ENCODE measurements around the gene MBD1. TPM values are rescaled to one million over a fixed set of nuclear protein-coding genes. Genes with fewer than 3 reads are reported as not detected.
A peak's percentile ranks its signal among the peaks of the same experiment; 100 is the strongest.
"Not testable (repeated sequence)": the region's sequence is repeated elsewhere in the genome, so short reads cannot be mapped to it uniquely, and the experiment has no call there.

The MBD1 gene, protein sequence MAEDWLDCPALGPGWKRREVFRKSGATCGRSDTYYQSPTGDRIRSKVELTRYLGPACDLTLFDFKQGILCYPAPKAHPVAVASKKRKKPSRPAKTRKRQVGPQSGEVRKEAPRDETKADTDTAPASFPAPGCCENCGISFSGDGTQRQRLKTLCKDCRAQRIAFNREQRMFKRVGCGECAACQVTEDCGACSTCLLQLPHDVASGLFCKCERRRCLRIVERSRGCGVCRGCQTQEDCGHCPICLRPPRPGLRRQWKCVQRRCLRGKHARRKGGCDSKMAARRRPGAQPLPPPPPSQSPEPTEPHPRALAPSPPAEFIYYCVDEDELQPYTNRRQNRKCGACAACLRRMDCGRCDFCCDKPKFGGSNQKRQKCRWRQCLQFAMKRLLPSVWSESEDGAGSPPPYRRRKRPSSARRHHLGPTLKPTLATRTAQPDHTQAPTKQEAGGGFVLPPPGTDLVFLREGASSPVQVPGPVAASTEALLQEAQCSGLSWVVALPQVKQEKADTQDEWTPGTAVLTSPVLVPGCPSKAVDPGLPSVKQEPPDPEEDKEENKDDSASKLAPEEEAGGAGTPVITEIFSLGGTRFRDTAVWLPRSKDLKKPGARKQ
- 33.6 TPM for total RNA-seq

DNA sequence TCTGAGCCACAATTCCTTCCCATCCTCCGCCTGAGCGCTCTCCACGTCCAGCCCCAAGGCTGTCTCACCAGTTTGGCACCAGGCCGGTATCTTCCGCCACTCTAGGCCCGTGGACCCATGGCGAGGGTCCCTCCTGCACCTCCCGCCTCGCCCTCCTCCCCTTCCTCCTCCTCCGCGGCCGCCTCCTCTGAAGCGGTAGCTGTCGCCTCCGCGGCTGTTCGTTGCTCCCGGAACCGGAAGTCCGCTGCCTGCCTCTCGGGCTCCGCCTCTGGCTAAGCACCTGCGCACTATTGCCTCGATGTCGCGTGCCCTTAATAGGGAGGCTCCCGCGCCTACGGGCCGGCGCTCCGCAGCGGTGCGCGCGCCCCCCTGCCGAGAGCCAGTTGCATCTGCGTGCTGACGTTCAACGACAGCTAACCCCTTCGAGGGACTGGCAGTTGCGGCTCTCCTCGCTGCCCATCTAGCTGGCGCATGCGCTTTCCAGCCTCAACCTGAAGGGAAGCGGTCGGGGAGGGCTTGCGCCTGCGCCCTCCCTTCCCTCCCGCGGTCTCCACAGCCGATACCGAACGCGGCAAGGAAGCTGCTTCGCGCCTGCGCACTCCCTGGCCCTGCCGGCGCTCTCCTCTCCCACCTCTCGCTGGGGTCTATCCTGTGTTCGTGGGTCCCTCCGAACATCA, at the start of gene MBD1:
TSS of gene MBD1 (minus strand) at position 229 of the 677 bp plus-strand sequence. CDS start 1,531 bp downstream, outside the sequence.
- ATAC-seq (peak; percentile 93), DNase-seq (ENCODE audit: low spot score) (peak; percentile 96)

DNA sequence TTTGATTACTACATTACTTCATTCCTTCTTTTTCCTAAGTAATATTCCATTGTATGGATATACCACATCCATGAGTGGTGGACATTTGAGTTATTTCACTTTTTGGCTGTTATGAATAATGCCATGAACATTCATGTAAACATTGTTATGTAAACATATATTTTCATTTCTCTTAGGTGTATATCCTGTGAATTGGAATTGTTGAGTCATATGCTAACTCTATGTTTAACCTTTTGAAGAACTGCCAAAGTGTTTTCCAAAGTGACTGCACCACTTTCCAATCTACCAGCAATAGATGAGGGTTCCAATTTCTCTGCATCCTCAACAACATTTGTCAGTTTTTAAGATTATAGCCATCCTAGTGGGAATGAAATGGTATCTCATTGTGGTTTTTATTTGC, 48.9 kb upstream of the MBD1 start:
- DNase-seq (ENCODE audit: low spot score), result no peak
- no peak for ATAC-seq

DNA sequence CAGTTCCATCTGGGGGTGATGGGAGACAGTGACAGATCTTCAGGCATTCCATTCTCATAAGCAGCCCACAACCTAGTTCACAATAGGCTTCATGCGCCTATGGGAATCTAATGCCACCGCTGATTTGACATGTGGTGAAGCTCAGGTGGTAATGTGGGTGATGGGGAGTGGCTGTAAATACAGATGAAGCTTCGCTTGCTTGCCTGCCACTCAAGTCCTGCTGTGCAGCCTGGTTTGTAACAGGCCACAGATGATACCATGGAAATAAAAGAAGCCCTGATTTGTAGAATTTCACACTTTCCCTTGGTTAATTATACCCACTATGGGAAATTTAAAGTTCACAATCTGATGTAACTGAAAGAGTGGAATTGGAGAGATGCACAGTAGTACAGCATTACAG, 46.7 kb upstream of the MBD1 start:
- ATAC-seq (no peak), DNase-seq (ENCODE audit: low spot score) (no peak)

DNA sequence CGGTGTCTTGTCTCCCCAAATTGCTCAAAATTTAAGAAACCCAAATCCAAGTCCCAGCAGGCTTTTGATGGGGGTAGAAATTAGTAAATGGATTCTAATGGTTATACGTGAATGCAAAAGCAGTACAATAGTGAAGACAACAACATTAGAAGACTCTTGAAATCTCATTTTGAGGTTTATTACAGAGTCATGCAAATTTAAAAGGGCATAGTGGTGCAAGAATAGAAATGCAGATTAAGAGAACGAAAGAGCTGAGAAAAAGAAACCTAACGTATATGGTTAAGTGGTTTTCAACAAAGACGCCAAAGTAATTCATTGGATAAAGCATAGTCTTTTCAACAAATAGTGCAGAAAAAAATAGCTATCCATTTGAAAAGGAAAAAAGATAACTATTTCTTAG, 39.4 kb upstream of the MBD1 start:
- ATAC-seq, result no peak
- DNase-seq (ENCODE audit: low spot score), result no peak

DNA sequence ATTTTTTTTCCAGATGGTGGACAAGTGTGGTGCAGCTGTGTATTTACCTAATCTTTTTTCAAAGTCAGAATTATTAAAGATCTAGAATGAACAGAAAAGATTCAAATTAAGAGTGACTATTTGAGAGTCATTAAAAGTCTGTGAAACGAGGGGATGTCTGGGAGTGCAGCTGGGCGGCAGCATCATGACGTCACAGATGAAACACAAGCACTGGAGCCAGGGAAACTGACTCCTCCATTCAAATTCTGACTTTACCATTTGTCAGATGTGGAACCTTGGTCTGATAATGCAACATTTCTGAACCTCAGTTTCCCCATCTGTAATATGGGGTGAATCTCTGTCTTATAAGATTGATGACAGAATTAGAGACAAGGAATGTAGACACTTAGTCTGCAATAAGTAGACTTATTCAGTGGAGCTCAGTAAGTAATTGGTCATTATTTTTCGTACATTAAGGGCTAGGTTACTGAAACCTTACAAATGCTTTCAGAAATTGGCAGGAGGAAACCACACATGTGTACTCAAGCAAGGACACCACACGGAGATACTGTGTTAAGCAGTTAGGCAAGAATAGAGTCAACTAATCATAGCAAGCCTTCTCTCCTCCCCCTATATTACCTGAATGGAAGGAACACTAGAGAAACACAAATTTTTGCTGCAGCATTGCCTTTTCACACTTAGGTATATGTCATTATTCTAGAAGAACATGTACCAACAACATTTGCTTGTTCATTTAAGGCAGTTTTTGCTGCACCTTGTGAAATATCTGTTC, 34.0 kb upstream of the MBD1 start:
- ATAC-seq (peak; percentile 76), DNase-seq (ENCODE audit: low spot score) (no peak)

DNA sequence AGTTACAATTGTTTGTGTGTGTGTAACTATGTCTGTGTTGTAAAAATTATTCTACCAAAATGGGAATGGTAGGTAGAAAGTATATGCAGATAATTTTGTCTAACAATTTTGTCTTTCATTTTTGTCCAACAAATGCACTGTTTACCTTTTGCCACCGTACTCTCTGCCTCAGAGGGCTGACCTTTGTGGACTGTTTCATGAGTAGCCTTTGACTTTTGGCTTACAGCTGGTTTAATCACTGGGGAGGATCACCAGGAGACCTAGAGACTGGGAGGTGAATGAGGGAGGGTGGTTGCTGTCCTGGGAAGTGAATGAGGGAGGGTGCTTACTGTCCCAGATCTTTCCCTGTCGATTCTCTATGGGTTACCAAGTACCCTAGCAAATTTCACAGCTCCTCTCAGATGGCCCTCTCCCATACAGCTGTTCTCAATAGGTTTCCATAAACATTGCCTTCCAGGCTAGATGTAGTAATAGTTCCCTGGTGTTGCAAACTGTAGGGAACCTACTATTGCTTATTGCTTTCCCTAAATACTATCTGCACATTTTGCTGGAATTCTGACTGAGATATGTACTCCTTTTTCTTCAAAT, 32.6 kb upstream of the MBD1 start:
- peak; percentile 92 for ATAC-seq
- DNase-seq (ENCODE audit: low spot score), result peak; percentile 72

DNA sequence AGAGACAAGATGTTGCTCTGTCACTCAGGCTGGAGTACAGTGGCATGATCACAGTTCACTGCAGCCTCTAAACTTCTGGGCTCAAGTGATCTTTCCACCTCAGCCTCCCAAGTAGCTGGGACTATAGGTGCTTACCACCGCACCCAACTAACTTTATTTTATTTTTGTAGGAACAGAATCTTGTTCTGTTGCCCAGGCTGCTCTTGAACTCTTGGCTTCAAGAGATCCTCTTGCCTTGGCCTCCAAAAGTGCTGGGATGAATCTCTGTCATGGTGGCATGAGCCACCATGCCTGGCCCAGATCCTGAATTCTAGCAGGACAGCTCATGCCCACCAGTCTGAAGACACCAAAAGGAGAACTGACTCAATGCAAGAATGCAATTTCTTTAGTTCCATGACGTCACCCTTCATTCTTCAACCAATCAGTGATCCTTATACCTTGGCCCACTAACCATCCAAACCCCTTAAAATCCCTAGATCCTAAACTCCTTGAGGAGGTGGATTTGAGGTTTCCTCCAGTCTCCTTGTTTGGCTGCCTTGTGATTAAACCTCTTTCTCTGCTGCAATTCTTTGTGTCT, 31.8 kb upstream of the MBD1 start:
- no peak for ATAC-seq
- no peak for DNase-seq (ENCODE audit: low spot score)

DNA sequence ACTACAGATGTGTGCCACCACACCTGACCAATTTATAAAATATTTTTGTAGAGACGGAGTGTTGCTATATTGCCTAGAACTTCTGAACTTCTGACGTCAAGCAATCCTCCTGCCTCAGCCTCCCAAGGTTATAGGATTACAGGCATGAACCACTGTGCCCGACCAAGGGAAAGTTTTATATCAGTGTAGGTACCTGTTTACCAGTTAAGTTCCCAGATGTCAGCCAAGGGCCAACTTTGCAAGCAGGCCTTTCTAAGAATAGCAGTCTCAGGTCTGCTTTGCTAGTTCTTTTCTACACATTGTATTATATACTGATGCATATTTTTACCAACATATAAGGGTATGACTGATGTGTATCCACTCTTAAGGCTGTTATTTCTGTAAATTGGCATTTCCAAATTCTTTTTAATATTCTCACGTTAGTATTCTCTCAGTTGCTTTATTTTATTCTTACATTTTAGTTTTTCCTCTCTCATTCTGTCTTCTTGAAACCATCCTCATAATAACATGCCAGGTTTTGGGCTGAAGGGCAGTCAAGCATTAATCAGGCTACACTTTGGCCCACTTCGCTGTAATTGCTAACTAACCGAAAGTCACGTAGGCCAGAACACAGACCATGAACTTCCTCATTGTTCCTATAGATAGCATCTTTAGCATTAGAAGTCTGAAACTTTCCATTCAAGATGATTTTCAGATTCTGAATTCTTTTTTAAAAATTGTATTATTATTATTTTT, 31.1 kb upstream of the MBD1 start:
- DNase-seq (ENCODE audit: low spot score), result no peak
- ATAC-seq, result no peak

DNA sequence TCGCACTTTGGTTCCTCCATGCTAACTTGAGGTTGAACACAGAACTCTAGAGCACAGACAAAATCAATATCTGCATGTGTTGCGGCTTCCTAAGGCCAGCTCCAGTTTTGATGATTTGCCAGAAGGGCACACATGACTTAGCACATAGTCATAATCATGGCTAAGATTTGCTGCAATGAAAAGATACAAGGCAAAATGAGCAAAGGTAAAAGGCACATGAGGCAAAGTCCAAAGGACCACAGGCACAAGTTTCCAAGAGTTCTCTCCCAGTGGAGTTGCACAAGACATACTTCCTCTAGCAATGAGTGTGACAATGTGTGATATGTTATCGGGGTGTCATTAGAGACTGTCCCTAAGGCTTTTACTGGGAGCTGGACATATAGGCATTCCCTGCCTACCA, 30.3 kb upstream of the MBD1 start:
- ATAC-seq (no peak), DNase-seq (ENCODE audit: low spot score) (no peak)

DNA sequence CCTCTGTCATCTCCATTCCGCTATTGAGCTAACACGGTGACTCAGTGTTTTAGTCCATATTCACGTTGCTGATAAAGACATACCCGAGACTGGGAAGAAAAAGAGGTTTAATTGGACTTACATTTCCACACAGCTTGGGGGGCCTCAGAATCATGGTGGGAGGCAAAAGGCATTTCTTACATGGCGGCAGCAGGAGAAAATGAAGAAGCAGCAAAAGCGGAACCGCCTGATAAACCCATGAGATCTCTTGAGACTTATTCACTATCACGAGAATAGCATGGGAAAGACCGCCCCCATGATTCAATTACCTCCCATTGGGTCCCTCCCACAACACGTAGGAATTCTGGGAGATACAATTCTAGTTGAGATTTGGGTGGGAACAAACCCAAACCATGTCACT, 28.8 kb upstream of the MBD1 start:
- DNase-seq (ENCODE audit: low spot score) (no peak), ATAC-seq (no peak)

DNA sequence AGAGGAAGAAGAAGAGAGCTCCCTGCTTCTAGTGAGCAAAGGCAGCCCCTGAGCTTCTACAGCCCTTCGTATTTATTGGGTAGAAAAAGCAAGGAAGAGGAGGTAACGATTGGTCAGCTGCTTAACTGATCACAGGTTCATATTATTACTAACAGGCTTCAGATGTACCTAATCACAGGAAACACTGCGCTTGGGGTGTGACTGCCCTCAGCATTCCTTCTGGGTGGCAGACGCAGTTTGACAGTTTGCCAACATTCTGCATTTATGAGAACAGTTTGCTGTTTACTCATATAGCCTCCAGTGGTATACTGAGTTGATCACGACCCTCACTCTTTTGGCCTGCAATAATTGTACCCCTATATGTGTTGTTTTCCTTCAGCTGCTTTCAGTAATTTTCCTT, 27.5 kb upstream of the MBD1 start:
- DNase-seq (ENCODE audit: low spot score); ATAC-seq: not testable (repeated sequence)

DNA sequence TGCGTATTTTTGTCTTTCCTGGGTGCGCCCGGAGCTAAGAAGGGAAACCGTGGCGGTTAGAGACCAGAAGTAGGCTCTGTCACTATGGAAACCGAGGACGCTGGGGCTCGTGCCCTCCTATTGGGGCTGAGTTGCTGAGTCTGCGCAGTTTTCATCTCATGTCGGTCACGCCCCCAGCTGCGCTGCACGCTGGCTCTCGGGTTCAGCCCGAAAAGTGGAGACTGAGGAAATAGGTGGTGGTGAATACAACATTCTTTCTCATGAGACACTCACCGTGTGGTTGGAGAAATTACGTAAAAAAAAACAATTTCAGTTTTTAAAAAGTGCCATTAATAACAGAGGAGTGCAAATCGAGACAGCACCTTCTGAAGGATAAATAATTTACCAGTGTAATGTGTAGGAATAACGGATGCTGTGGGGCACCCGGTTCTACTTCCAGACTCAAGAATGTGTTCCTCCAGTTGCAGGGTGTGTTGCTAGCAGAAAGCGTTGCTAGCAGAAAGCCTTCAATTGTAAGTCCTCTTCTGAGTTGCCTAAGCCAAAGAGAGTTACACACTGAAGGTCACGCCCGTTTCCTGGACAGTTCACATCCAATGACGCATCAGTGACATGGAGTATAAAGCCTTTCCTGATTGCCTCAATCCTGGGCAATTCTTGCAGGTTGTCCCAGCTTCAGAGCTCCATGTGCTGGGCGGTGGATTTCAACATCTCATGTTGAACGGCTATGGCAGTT, 26.6 kb upstream of the MBD1 start:
- ATAC-seq, result peak; percentile 94
- peak; percentile 93 for DNase-seq (ENCODE audit: low spot score)

DNA sequence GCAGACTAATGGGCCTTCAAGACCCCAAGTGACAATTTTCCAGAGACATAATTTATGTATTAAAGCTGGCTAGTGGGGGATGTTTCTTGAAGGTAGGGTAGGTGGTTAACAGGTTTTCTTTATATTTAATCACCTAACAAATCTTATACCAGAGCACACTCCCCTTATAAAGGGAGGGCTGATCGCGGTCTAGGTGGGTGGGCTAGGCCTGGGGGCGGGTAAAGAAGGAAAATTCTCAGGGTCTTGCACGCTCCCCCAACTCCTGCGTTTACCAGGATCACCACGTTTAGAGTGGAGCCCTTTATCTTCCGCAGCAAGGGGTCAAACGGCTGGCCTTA, 26.0 kb upstream of the MBD1 start:
- no peak for DNase-seq (ENCODE audit: low spot score)
- no peak for ATAC-seq

DNA sequence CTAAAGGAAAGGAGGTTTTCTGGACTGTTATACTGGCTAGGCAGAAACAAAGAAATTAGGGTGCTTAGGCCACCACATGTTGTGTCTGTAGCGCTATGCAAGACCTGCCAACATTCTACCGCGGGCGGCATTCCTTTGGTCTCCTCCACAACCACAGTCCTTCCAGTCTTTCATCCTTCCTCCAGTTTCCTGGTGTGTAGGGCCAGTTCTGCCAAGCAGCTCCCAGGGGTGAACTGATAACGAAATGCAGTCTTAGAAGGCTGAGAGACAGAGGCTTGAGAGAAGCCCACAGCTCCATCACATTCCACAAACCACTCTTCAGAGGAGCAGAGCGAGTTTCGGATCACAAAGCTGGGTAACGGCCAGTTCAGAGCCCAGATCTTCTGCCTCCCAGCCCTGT, 25.6 kb upstream of the MBD1 start:
- no peak for ATAC-seq

DNA sequence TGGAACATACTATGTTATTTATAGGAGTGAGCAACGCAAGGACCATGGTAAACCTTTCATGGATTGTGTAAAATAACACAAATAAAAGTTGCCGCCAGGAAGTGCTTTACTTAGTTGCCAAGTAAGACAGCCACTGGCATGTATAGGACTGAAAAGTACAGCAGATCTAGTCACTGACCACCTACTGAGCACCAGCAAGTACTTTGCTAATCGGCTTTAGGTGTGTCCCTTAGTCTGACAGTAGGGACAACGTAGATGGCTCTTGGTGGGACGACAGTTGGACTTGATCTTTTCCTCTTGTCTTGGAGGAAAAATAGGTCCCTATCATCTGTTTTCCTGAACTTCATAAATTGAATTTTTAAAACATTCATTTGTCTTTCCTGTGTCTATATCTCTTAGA, 19.8 kb upstream of the MBD1 start:
- ATAC-seq, result no peak
- no peak for DNase-seq (ENCODE audit: low spot score)

More for the DNA sequence above, 25.6 kb upstream of the MBD1 start:
- no peak for DNase-seq (ENCODE audit: low spot score)

DNA sequence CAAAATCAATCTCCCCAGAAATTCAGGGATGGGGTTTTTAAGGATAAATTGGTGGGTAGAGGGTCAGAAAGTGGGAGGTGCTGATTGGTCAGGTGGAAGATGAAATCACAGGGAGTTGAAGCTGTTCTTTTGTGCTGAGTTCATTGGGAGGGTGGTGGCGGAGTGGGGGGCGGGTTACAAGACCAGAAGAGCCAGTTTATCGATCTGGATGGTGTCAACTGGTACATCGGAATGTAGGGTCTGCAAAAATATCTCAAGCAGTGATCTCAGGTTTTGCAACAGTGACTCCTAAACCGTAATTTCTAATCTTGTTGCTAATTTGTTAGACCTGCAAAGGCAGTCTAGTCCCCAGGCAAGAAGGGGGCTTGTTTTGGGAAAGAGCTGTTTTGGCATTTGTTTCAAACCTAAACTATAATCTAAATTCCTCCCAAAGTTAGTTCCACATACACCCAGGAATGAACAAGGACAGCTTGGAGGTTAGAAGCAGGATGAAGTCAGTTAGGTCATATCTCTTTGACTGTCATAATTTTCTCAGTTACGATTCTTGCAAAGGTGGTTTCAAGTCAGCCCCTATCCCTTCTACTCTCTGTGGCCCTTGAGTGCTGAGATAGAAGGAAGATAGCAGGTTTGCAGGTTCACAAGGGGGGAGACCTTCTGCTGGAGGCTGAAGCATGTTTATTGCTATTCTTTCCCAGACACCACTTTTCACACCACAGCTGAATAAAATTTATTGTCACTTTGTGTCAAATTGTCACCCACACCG, 18.5 kb upstream of the MBD1 start:
- ATAC-seq (no peak), DNase-seq (ENCODE audit: low spot score) (no peak)

DNA sequence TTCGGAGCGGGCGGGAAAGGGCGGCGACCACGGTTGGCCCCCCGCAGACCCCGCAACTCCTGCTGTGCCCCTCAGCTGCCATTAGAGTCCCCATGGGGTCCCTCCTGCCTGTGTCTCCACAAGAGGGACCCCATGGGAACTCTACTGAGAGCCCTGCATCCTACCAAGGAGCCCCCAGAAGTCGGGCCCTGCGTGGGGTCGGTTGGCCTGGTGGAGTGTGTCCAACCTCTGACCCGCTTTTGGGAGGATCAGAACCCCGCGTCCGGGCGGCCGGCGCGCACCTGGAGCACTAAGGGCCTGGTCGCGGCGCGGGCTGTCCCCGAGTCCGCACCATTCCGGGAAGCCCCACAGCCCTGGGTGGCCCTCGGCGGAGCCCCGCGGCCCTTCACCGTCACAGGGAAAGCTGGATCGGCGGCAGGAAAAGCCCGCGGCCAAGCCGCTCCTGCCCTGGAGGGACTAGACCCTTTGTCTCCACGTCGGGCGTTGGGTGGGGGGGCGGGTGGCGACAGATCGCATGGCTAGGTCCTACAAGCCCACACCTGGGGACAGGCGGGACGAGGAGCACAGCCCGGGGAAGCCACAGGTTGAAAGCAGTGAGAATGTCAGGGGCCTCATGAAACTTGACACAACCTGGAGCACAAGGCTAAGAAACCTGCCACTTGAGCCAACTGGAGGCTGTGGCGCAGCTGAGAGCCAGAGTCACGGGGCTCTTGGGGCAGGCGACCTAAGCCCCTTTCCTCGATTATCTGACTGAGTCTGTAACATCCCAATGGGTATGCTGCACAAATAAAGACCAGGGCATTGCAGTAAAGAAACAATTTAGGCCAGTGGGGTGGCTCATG, 17.3 kb upstream of the MBD1 start:
- ATAC-seq, result no peak
- no peak for DNase-seq (ENCODE audit: low spot score)

Data from left lobe of liver (tissue), 2 donors.